K562 (cell line): ENCODE results near the gene SDCCAG8. TPM values are rescaled to one million over a fixed set of nuclear protein-coding genes. Genes with fewer than 3 reads are reported as not detected.

Experiments used
- BHLHE40 ChIP-seq: IDR thresholded peaks from 2 replicates; pipeline ENCODE4 v1.6.1; 2011; ENCODE audit warnings: low read length, improper control_type of control experiment
- HDAC2 ChIP-seq: fragments of 450-650 bp; IDR thresholded peaks from 2 replicates; pipeline ENCODE4 v1.6.1; 2016; ENCODE audit warnings: mild to moderate bottlenecking
- ZNF644 ChIP-seq: fragments of 200-800 bp; sonication (Bioruptor generic); IDR thresholded peaks from 2 replicates; pipeline ENCODE4 v1.6.1; 2016; ENCODE audit warnings: low read depth, missing genetic modification characterization, missing compliant biosample characterization
- polyA plus RNA-seq, 8 experiments: library from polyadenylated mRNA; depleted of rRNA in 4 of 8; stranded (reverse) in 5 of 8; unstranded in 3 of 8; fragments of >200 nt; fragmentation: Nextera tagmentation in 2 of 8; fragmentation: Illumina TruSeq in 1 of 8; extraction: Ambion mirVana in 2 of 8; extraction: Trizol in 1 of 8; gene quantifications; 2 replicates each; pipeline versions ENCODE4 v1.2.1 to v1.2.3, GENCODE V29; 2011 to 2014; ENCODE audit warnings: inconsistent platforms in 1 of 8, missing spikeins in 1 of 8
- total RNA-seq, 7 experiments: library from RNA; depleted of rRNA in 6 of 7; stranded (reverse); fragments of >200 nt in 6 of 7; fragmentation: Illumina TruSeq in 2 of 7; extraction: Trizol in 2 of 7; gene quantifications; 2 replicates each; pipeline versions ENCODE4 v1.2.1 to v1.2.3, GENCODE V29; 2011 to 2021; ENCODE audit warnings: low replicate concordance in 1 of 7
- TF ChIP-seq, protein P1 (sequence below): IDR thresholded peaks from 2 replicates; pipeline ENCODE4 v1.6.1; 2014; ENCODE audit warnings: antibody characterized with exemption
- TF ChIP-seq, protein P2 (sequence below): fragments of 250-450 bp; sonication (Bioruptor Pico); IDR thresholded peaks from 2 replicates; pipeline ENCODE4 v1.4.0; 2020; ENCODE audit warnings: mild to moderate bottlenecking, moderate library complexity
- TF ChIP-seq, protein P3 (sequence below), 2 experiments: fragments of 450-650 bp; IDR thresholded peaks; 2 replicates each; pipeline ENCODE4 v1.6.1; 2016; ENCODE audit warnings: mild to moderate bottlenecking in 2 of 2, borderline replicate concordance in 1 of 2, low read depth in 1 of 2, moderate library complexity in 1 of 2
- TF ChIP-seq, protein P4 (sequence below), 2 experiments: fragments of 450-650 bp; conservative IDR thresholded peaks; 2 replicates each; pipeline ENCODE4 v1.6.1; 2017; ENCODE audit warnings: mild to moderate bottlenecking in 2 of 2, moderate library complexity in 2 of 2

The SDCCAG8 gene
- total and polyA plus RNA-seq, 9 of the 15 experiments (the other 6 are each of a cell fraction or from before 2014, with no cell fraction given): 17.9 to 36.7 (median 25.4) TPM

DNA sequence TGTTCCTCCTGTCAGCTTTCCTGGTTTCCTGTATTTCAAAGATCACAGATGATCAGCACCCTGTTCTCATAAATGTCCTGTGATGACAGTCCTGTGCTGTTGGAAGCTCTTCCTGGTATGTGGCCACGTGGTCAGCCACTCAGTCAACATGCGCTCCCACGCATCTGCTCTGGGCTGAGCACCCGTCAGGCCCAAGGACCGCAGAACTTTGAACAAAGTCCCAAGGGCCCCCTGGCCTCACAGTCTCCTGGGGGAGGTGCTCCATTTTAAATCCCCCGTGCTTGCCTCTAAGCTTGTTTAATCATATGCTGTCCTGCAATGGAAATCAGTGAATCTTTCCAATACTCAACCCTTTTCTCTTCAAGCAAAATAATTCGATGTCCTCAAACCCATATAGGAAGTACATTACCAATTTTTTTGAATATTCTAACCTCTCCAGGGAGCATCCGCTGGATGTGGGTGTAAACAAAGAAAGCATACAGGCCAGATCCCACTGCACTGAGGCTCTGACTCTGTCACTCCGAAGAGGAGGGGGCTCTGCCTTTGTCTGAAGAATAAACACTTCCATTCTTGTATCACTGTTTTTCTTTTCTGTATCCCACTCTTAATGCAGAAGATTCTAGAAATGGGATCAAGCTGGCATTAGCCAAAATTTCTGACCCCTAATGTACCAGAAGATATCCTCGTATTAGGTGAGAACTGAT lies 250.3 kb downstream of the SDCCAG8 start (continued):
- TF ChIP-seq, protein P1, sequence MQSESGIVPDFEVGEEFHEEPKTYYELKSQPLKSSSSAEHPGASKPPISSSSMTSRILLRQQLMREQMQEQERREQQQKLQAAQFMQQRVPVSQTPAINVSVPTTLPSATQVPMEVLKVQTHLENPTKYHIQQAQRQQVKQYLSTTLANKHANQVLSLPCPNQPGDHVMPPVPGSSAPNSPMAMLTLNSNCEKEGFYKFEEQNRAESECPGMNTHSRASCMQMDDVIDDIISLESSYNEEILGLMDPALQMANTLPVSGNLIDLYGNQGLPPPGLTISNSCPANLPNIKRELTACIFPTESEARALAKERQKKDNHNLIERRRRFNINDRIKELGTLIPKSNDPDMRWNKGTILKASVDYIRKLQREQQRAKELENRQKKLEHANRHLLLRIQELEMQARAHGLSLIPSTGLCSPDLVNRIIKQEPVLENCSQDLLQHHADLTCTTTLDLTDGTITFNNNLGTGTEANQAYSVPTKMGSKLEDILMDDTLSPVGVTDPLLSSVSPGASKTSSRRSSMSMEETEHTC: no peak
- TF ChIP-seq, protein P2, sequence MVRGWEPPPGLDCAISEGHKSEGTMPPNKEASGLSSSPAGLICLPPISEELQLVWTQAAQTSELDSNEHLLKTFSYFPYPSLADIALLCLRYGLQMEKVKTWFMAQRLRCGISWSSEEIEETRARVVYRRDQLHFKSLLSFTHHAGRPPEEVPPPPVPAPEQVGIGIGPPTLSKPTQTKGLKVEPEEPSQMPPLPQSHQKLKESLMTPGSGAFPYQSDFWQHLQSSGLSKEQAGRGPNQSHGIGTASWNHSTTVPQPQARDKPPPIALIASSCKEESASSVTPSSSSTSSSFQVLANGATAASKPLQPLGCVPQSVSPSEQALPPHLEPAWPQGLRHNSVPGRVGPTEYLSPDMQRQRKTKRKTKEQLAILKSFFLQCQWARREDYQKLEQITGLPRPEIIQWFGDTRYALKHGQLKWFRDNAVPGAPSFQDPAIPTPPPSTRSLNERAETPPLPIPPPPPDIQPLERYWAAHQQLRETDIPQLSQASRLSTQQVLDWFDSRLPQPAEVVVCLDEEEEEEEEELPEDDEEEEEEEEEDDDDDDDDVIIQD (CRISPR knock-in tag): no peak
- TF ChIP-seq BHLHE40 (no peak), HDAC2 (0 out of 2 replicates have a peak, but pooled peaks have one; percentile 12), ZNF644 (tag) (no peak)
- TF ChIP-seq, protein P3, sequence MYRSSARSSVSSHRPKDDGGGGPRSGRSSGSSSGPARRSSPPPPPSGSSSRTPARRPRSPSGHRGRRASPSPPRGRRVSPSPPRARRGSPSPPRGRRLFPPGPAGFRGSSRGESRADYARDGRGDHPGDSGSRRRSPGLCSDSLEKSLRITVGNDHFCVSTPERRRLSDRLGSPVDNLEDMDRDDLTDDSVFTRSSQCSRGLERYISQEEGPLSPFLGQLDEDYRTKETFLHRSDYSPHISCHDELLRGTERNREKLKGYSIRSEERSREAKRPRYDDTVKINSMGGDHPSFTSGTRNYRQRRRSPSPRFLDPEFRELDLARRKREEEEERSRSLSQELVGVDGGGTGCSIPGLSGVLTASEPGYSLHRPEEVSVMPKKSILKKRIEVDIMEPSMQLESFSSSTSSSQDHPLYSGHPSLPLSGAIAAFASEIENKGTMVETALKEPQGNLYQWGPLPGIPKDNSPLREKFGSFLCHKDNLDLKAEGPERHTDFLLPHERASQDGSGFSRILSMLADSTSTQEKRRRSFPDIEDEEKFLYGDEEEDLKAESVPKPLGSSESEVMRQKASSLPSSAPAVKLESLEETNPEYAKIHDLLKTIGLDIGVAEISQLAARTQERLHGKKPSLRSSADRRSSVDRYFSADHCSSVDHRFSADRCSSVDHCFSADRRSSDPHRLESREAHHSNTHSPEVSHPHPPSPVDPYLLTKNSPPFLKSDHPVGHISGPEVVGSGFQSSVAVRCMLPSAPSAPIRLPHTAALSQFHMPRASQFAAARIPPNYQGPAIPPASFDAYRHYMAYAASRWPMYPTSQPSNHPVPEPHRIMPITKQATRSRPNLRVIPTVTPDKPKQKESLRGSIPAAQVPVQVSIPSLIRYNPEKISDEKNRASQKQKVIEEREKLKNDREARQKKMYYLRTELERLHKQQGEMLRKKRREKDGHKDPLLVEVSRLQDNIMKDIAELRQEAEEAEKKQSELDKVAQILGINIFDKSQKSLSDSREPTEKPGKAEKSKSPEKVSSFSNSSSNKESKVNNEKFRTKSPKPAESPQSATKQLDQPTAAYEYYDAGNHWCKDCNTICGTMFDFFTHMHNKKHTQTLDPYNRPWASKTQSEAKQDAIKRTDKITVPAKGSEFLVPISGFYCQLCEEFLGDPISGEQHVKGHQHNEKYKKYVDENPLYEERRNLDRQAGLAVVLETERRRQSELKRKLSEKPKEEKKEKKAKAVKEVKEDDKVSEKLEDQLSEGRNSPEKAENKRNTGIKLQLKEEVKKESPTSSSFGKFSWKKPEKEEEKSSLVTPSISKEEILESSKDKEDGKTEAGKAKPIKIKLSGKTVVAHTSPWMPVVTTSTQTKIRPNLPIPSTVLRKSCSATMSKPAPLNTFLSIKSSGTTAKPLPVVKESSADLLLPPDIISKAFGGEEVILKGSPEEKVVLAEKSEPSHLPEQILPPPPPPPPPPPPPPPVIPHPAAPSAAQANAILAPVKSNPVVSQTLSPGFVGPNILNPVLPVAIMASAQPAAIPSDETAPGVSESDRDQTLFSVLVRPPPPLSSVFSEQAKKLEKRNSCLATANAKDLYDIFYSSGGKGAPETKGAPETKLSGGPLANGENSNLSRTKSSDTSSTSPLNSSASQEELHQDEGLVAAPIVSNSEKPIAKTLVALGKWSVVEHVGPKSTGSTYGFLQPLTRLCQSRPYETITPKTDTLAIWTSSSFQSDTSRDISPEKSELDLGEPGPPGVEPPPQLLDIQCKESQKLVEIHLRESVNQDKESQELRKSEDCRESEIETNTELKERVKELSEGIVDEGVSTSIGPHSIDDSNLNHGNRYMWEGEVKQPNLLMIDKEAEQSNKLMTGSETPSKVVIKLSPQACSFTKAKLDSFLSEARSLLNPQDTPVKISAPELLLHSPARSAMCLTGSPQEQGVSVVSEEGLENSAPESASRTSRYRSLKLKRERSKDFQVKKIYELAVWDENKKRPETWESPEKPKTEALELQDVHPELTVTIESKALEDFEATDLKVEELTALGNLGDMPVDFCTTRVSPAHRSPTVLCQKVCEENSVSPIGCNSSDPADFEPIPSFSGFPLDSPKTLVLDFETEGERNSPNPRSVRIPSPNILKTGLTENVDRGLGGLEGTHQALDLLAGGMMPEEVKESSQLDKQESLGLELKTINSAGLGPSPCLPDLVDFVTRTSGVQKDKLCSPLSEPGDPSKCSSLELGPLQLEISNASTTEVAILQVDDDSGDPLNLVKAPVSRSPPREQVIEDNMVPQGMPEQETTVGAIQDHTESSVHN (IDR thresholded peaks at IDR 0.05; ENCODE audit: borderline replicate concordance in 1 of 2, low read depth in 1 of 2): no peak
- TF ChIP-seq, protein P4, sequence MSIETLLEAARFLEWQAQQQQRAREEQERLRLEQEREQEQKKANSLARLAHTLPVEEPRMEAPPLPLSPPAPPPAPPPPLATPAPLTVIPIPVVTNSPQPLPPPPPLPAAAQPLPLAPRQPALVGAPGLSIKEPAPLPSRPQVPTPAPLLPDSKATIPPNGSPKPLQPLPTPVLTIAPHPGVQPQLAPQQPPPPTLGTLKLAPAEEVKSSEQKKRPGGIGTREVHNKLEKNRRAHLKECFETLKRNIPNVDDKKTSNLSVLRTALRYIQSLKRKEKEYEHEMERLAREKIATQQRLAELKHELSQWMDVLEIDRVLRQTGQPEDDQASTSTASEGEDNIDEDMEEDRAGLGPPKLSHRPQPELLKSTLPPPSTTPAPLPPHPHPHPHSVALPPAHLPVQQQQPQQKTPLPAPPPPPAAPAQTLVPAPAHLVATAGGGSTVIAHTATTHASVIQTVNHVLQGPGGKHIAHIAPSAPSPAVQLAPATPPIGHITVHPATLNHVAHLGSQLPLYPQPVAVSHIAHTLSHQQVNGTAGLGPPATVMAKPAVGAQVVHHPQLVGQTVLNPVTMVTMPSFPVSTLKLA (conservative IDR thresholded peaks at IDR 0.05): peak; percentile 91 to 94
